SKM-1 treated with dmso at 0.1 percent for 144 hours (cell line): ENCODE data around the gene NKX1-1.
"Not testable (repeated sequence)": the region's sequence is repeated elsewhere in the genome, so short reads cannot be mapped to it uniquely, and the experiment has no call there.

Source experiments
- DNase-seq: peaks from one replicate; lab custom pipeline; 2025; ENCODE audit not compliant: unreplicated experiment; lab: John Stamatoyannopoulos, UW

The NKX1-1 gene

DNA sequence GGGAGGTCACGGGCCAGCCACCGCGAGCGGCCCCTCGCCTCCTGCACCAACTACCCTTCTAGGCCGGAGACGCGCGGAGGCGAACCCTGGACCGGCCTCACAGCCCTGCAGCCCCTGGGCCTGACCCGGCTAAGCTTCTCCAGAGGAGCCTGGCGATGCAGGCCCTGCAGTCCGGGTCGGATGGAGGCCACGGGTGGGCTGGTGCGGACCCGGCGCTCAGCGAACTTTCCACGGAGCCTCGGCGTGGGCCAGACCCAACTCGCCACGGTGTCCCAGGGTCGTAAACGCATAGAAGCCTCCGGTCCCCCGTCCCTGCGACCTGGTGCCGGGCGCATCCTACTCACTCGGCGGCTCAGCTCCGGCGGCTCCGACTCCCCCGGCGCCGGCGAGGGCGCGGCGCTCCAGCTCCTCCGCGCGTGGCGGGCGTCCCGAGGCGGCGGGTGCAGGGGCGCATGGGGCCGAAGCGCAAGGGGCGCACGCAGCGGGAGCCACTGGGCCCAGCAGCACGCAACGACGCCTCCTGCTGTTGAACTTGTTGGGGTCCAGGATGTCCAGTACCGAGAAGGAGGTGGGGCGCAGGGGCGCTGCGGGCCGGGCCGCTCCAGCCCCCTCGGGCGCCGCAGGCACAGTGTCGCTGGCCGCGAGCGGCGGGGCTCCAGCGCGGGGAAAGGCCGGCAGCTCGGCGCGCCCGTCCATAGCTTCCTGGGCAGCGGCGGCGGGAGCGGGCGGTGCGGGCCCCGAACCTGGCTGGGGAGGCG lies 427 bp downstream of the NKX1-1 start:
- DNase-seq: no peak

DNA sequence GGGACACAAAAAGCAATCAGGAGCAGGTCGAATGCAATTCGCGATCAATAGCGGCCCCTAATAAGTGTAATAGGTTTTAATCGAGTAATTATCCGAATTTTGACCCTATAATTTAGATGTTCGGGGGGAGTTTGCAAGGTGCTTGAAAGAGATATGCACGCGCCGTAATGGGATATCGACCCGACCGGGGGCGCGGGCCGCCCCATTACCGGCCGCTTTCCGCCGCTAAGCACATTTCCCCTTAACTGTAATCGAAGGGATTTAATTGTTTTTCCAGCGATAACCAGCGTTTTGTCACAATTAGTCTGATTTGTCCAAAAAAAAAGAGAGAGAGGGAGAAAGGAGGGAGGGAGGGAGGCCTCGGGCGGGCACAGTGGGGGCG lies 997 bp downstream of the NKX1-1 start:
- DNase-seq: no peak

DNA sequence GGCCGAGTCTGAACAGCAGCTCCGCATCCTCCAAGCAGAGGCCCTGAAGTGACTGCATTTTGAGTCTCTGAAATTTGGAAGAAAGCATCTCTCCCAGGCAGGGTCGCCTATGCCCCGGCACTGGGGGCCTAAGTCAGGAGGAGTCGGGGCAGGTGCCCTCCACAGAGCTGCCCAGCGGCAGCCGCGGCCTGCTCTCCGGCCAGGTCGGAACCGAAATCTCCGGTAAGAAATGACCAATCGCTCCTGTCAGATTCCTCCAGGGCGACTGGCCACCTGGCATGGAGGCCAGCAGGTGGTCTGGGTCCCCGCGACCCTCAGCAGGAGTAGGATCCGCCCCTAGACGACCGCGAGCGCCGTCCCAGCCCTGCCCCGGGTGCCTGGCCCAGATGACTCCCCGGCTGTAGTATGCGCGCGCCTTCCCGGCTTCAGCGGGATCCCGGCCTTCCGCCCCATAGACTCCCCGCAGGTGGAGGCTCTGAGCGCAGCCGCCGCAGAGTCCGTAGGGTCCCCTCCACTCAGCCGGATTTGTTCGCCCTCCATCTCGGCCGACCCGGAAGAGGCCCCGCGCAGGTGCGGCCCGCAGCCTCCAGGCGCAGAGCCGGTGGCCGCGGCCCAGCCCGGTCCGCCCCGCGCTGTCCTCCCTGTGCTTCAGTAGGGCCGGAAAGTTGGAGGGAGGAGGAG lies 1.5 kb downstream of the NKX1-1 start:
- no peak for DNase-seq

DNA sequence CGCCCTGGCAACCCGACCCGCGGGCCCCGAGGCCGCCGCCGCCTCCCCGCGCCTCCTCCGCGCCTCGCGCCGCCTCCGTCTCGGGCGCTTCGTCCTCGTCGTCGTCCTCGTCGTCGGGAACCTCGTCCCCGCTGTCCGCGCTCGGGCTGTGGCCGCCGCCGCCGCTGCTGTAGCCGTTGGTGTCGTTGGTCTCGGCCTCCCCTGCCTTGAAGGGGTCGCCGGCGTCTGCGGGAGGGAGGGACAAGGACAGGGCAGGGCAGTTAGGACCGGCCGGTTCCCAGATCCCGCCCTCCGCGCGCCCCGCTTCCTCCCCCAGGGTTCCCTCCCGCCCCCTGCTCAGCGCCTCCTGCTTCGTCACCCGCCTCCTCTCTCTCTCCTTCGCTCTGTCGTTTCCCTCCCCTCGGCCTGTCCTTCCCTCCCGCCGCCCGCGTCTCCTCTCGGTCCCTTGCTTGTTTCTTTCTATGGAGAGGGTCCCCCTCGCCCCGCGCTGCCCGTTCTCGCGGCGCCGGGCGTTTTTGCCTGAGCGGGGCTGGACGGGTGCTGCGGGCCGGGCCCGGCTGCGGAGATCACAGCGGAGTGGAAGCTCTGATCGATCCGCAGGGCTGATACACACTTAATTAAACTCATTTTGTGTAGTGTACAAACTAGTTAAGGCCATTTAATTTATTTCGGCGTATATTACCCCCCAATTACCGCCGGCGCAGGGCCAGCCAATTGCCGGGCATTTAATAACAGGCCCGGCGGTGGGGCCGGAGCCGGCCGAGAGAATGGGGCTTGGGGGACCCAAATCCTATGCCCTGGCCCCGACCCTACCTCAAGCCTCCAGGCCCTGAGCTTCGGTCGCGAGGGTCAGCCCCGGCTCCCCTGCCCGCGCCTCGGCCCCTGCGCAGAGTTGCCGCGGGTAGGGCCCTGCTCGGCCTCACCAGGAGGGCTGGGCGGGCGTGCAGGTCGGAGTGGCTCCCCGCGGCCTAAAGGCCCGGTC lies 2.4 kb downstream of the NKX1-1 start:
- DNase-seq: no peak

DNA sequence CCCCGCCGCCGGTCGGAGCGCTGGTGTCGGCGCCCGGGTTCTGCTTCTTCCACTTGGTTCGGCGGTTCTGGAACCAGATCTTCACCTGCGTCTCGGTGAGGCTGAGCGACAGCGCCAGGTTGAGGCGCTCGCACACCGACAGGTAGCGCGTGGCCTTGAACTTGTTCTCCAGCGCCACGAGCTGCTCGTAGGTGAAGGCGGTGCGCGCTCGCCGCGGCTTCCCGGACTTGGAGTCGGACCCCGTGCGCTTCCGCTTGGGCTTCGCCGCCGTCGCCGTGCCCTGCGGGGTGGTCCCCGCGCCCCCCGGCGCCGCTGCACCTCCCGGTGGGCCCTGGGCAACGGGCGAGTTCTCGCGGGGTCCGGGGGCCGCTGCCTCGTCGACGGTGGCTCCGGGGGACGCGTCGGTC lies 3.1 kb downstream of the NKX1-1 start:
- no peak for DNase-seq

DNA sequence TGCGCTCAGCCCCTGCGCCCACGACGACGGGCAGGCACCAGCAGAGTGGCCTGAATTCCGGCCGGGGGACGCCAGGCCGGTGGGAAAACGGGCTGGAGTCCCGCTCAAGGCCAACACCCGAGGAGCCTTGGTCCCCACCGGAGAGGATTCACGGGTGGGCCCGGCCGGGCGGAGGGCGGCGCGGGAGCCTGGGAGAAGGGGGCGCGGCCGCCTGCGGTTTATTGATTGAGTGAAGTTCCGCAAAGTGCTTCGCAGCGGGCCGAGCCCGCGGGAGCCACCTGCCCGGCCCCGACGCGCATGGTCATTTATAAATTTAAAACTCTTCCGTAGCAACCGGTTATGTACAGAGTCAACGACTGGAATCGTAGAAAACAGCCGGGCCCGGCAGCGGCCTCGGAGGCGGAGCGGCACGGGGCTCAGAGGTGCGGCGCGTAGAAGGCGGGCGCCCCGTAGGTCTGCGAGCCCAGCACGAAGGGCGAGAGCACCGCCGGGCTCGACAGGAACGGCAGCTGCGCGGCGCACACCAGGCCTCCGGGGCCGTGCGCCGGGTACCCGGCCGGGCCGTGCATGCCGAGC lies 3.6 kb downstream of the NKX1-1 start:
- no peak for DNase-seq

DNA sequence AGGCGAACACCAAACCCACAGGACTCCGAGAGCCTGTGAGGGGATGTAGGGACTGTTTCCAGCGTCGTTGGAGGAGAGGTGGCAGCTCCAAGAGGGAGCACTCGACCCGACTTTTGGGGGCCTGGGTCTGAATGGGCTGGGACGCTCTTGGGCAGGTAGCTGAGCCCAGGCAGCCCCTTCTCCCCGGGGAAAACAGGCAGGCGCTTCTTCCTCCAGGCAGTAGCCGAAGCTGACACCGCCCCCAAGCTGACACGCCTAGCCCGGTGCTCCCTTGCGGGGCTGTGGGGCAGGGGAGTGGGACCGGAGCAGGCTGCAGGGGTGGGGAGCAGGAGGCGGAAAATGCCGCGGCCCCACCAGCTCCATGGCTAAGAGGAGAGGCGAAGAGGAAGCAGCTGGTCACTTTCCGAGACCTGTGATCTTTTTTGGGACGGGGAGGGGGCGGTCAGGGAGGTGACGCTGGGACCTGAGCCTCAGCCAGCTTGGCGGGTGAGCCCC lies 4.2 kb downstream of the NKX1-1 start:
- no peak for DNase-seq

DNA sequence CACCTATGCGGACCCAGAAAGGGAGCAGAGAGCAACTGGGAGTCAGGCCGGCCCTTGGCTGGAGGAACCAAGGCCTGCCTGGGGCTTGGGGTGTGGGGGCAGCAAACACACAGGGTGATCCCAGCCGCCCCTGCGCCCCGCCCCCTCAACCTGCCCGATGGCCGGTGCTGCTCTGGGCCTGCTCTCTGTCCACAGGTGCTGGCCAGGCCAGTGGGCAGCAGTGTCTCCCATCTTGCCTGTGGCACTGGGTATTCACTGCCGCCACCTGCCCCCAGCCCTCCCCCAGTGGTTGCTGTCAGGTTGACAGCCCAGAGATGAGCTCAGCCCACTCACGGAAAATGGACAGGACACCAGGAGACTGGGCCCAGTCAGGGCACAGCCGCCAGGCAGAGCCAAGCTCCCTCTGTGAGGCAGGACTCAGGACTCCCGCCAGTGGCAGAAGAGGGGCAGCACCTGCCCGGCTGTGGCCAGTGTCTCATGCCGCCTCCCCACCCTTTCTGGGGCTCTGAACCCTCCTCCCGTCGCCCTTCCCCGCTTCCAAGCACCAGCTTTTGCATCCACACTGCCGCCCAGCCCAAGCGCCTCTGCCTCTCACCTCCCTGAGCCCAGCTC lies 4.7 kb downstream of the NKX1-1 start:
- no peak for DNase-seq

DNA sequence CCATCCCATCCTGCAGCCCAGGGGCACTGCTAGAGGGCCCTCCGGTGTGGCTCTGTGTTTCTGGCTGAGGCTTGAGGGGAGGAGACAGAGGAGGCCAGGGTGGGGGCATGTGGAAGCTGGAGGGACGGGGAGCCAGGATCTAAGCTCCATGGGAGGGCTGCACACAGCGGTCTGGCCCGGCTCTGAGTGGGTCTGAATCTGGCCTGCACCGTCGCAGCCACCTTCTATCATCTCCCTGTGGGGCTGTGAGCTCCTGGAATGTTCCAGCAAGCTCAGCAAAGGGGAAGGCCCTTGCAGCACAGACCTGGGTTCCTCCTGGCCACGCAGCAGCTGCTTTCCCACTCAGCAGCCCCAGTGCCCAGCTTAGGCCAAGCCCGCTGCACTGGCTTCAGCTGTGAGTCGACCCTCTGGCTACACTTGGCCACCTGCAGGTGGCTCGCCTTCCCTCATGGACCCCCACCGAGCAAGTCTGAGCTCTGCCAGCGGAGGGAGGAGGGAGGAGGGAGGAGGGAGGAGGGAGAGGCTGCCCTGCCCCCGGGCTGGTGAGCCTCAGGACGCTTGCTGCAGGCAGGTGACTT lies 5.3 kb downstream of the NKX1-1 start:
- no peak for DNase-seq

DNA sequence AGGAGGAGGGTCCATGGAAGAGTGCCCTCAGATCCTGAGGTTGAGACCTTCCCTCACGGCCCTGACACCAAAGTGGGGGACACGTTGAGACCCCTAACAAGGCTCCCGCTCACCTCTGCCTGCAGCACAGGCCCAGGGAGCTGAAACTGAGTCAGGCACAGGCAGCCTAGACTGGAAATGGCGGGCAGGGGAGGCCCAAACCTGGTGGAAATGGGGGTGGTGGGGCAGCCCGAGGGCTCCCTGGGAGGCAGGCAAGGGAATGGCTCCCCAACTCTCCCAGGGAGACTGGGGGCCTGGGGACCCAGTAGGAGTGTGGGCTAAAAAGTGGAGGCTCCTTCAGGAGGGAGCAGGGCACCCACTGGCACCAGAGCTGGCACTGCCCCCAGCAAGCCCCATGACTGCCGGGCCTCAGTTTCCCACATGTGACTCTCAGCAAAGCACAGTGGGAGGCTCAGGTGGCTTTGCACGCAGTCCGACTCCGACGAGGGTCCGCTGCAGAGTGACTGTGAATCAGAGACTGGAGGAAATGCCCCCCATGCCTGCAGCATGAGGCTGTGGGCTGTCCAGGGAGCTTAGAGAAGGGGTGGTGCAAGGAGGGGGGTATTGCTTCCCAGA lies 5.9 kb downstream of the NKX1-1 start:
- DNase-seq: no peak

DNA sequence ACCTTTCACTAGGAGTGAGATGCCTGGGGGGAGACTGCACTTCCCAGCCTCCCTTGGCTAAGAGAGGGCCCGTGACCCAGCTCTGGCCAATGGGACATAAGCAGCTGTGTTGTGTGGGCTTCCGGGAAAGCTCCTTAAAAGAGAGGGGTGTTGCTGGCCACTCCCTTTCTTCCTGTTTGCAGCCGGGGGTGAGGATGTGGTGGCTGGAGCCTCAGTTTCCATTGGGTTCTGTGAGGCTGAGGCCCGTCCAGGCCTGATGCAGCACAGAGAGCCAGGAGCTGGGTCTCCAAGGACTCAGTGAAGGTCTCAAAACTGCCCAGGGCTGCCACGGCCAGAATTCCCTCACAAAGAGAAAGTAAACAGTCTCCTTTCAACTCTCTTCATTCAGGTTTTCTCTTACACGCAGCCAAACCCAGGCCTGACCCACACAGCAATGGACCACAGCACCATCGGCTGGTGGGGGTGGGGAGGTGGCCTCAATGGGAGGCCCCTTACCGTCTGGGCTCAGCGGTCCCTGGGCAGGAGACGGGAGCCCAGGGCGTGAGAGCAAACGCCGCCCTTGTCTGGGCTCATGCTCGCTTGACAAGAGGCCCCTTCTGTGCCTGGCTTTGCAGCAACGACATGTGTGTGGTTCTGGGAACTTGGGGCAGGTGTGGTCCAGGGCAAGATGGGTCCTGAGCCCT lies 6.6 kb downstream of the NKX1-1 start:
- DNase-seq: no peak

DNA sequence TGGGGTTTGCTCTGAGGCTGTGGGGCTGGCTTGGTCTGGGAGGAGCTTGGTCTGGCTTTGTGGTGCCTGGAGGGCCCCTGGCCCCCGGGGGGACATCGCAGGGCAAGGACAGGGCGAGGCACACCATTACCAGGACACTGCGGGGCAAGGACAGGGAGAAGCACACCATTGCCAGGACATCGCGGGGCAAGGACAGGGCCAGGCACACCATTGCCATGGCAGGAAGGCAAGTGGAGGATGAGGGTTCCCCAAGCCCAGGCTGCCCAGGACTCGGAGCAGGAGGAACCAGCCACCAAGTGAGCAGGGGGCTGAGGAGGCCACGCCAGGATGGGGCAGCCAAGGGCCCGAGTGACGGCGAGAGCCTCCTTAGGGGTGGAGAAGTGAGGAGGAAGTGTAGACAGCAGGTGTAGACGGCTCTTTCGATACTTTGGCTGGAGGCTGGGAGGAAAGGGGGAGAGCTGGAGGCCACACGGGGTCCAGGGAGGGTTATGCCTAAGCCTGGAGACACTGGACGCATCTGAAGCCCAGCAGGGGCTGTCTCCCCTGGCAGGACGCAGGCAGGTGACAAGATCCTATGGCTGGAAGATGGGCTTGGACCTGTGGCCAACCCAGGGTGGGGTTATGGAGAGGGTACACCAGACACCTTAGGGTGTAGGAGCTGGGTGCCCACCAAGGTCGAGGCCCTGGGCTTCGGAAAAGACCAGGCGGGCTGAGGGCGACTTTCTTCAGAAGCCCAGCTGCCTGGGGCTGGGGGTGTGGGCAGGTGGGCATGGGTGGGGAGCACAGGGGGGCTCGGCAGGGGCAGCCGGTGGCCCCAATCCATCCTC lies 7.3 kb downstream of the NKX1-1 start:
- DNase-seq: no peak

DNA sequence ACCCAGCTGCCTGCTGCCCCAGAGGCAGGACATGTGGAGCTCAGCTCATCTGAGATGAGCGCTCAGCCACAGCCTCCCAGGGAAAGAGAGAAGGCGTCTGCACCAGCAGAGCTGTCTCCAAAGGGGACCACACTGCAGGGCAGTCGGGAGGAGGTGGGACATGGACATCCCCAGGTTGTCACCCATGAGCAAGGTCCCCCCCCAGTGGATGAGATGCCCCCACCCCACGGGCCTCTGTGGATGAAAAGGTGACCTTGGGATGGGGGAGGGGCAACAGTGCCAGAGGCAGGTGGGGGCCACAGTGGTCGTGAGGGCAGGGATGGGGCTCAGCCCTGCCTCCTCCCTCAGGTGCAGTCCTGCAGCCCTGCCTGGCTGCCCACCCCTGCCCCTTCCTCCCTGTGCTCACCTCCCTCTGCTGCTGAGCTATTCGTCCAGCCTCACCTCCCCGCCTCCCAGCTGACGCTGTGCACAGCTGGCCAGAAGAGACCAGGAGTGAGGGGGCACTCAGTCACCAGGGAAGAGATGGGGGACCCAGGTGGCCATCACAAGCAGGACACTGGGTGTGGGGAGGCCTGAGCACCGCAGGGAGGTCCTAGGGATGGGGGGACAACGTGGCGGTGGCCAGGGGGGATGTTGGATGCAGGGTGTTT lies 9.3 kb downstream of the NKX1-1 start:
- no peak for DNase-seq

DNA sequence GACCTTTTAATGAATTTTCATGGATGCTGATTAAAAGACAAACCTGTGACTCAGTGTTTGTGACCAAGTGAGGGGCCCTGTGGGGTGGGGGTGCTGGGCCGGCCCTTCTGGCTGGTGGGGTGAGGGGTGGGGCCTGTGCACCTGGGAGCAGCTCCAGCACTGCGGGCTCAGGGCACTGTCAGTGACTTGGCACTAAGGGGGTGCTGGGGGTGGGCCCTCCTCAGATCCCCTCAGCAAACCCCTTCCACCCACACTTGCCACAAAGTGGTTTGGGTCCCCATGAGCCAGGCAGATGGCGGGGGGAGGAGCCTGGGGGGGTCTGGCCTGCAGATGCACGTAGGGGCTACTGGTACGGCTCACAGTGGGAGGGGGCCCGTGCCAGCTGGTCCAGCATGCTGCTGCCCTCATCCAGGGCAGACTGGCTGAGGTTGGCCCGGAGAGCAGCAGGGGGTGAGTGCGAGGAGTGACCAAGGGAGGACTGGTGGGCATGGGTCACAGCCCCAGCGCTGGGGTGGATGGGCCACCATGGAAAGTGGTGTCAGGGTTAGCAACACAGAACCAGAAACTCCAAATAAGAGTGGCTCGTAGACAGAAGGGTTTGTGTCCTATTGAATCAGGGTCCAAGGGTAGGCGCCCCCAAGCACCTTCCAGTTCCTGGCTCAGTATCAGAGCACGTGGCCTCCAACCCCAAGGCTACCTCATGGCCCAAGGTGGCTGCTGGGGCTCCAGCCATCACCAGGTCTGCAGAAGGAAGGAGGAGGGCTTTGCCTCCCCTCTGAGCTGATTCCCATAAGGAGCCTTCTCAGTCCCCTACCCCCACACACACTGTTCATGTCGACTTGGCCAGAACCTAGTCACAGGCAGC lies 10.1 kb downstream of the NKX1-1 start:
- no peak for DNase-seq

DNA sequence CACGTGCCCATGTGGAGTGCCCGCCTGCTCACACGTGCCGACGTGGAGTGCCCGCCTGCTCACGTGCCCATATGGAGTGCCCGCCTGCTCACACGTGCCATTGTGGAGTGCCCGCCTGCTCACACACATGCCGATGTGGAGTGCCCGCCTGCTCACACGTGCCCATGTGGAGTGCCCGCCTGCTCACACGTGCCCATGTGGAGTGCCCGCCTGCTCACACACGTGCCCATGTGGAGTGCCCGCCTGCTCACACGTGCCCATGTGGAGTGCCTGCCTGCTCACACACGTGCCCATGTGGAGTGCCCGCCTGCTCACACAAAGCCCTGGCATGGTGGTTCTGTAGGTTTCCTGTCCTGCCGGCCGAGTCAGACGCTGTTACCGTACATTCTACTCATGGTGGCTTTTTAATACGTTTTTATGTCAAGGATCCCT lies 10.8 kb downstream of the NKX1-1 start:
- DNase-seq: not testable (repeated sequence)

DNA sequence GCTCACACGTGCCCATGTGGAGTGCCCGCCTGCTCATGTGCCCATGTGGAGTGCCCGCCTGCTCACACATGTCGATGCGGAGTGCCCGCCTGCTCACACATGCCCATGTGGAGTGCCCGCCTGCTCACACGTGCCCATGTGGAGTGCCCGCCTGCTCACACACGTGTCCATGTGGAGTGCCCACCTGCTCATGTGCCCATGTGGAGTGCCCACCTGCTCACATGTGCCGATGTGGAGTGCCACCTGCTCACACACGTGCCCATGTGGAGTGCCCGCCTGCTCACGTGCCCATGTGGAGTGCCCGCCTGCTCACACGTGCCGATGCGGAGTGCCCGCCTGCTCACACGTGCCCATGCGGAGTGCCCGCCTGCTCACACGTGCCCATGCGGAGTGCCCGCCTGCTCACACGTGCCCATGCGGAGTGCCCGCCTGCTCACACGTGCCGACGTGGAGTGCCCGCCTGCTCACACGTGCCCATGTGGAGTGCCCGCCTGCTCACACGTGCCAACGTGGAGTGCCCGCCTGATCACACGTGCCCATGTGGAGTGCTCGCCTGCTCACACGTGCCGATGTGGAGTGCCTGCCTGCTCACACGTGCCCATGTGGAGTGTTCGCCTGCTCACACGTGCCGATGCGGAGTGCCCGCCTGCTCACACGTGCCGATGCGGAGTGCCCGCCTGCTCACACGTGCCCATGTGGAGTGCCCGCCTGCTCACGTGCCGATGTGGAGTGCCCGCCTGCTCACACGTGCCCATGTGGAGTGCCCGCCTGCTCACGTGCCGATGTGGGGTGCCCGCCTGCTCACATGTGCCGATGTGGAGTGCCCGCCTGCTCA lies 11.5 kb downstream of the NKX1-1 start:
- not testable (repeated sequence) for DNase-seq
